OCI-LY1 (cell line): ENCODE measurements around the gene RPA1.

Source experiments
- H2AFZ ChIP-seq: fragments of 200-600 bp; sonication (generic), shearing (Covaris generic); 2 replicates; pipeline ENCODE4 v1.6.0; 2014; ENCODE audit warnings: antibody characterized with exemption, mild to moderate bottlenecking, low read length
- H3F3A ChIP-seq: fragments of 200-600 bp; sonication (generic), shearing (Covaris generic); 2 replicates; pipeline ENCODE4 v1.6.0; 2014; ENCODE audit warnings: mild to moderate bottlenecking, antibody characterized with exemption, low read length, moderate library complexity; ENCODE audit not compliant: insufficient read depth
- H3K27ac ChIP-seq: fragments of 200-600 bp; sonication (generic); 2 replicates; pipeline ENCODE4 v1.5.1; 2014; ENCODE audit warnings: low read length, mixed run types, mild to moderate bottlenecking, low read depth; ENCODE audit not compliant: poor library complexity, severe bottlenecking
- H3K27me3 ChIP-seq: fragments of 200-600 bp; sonication (generic); 2 replicates; pipeline ENCODE4 v1.6.0; 2014; ENCODE audit warnings: antibody characterized with exemption, mild to moderate bottlenecking, low read length, moderate library complexity; ENCODE audit not compliant: insufficient read depth
- H3K36me3 ChIP-seq: fragments of 200-600 bp; sonication (generic); 2 replicates; pipeline ENCODE4 v1.6.1; 2014; ENCODE audit warnings: mild to moderate bottlenecking, antibody characterized with exemption, low read length, moderate library complexity, mixed read lengths; ENCODE audit not compliant: insufficient read depth
- H3K4me1 ChIP-seq: fragments of 200-600 bp; sonication (generic); 2 replicates; pipeline ENCODE4 v1.5.1; 2014; ENCODE audit warnings: mild to moderate bottlenecking, low read length, moderate library complexity; ENCODE audit not compliant: insufficient read depth, severe bottlenecking
- H3K4me2 ChIP-seq: fragments of 200-600 bp; sonication (generic), shearing (Covaris generic); 2 replicates; pipeline ENCODE4 v1.6.1; 2014; ENCODE audit warnings: low read length
- H3K4me3 ChIP-seq: fragments of 200-600 bp; sonication (generic); 2 replicates; pipeline ENCODE4 v1.5.1; 2014; ENCODE audit warnings: low read length, low read depth, mild to moderate bottlenecking, mixed read lengths; ENCODE audit not compliant: poor library complexity, severe bottlenecking
- H3K79me2 ChIP-seq: fragments of 200-600 bp; shearing (Covaris generic); 2 replicates; pipeline ENCODE4 v1.6.1; 2016; ENCODE audit warnings: mixed run types, low read length, mixed read lengths; ENCODE audit not compliant: insufficient read depth
- H3K9ac ChIP-seq: fragments of 200-600 bp; sonication (generic), shearing (Covaris generic); 2 replicates; pipeline ENCODE4 v1.6.1; 2014; ENCODE audit warnings: mild to moderate bottlenecking, low read length, mixed read lengths
- H3K9me2 ChIP-seq: fragments of 200-600 bp; sonication (generic), shearing (Covaris generic); 2 replicates; pipeline ENCODE4 v1.6.1; 2014; ENCODE audit warnings: low read depth, mild to moderate bottlenecking, low read length, mixed read lengths
- H3K9me3 ChIP-seq: fragments of 200-600 bp; shearing (Covaris generic); 2 replicates; pipeline ENCODE4 v1.6.1; 2014; ENCODE audit warnings: low read length, mixed read lengths
- H4K20me1 ChIP-seq: fragments of 200-600 bp; sonication (generic), shearing (Covaris generic); 2 replicates; pipeline ENCODE4 v1.6.0; 2016; ENCODE audit warnings: mild to moderate bottlenecking, low read length; ENCODE audit not compliant: insufficient read depth
- CTCF ChIP-seq: fragments of 200-600 bp; sonication (generic), shearing (Covaris generic); IDR thresholded peaks from 2 replicates; pipeline ENCODE4 v1.5.1; 2017; ENCODE audit warnings: mild to moderate bottlenecking, antibody characterized with exemption, low read length, moderate library complexity, mixed read lengths
- EZH2 ChIP-seq: fragments of 200-600 bp; sonication (generic), shearing (Covaris generic); IDR thresholded peaks from 2 replicates; pipeline ENCODE4 v1.8.0; 2017; ENCODE audit warnings: borderline replicate concordance, mixed run types, mild to moderate bottlenecking, antibody characterized with exemption, low read length, moderate library complexity, mixed read lengths

Gene RPA1

GRCh38 chr17:1896243-1897104 is 66.7 kb downstream of the RPA1 start:
- H3F3A ChIP-seq: no peaks in the 10 kb centered on the region
- TF ChIP-seq EZH2 (no peak), CTCF (no peak)
- no peak overlapping the region for H3K4me3 ChIP-seq
- H3K27ac ChIP-seq: no peak overlapping the region
- no peak overlapping the region for H3K9ac ChIP-seq
- H3K79me2 ChIP-seq: no peaks in the 10 kb centered on the region
- H4K20me1 ChIP-seq: no peaks in the 10 kb centered on the region
- no peaks in the 10 kb centered on the region for H3K4me1 ChIP-seq
- H3K9me2 ChIP-seq: no peaks in the 10 kb centered on the region
- no peak overlapping the region for H2AFZ ChIP-seq
- no peaks in the 10 kb centered on the region for H3K9me3 ChIP-seq
- H3K27me3 ChIP-seq: no peaks in the 10 kb centered on the region
- peaks cover 80% of the 10 kb centered on the region for H3K36me3 ChIP-seq
- H3K4me2 ChIP-seq: no peak overlapping the region

- Histone ChIP-seq H3K9me2 (no peaks in the 10 kb centered on the region), H3K79me2 (no peaks in the 10 kb centered on the region), H3K4me1 (no peaks in the 10 kb centered on the region), H3K4me3 (no peak overlapping the region), H3F3A (no peaks in the 10 kb centered on the region), H4K20me1 (no peaks in the 10 kb centered on the region), H2AFZ (no peak overlapping the region), H3K27me3 (no peaks in the 10 kb centered on the region), H3K4me2 (no peak overlapping the region), H3K9ac (no peak overlapping the region), H3K27ac (no peak overlapping the region), H3K9me3 (no peaks in the 10 kb centered on the region), H3K36me3 (peaks cover 73% of the 10 kb centered on the region)
- TF ChIP-seq CTCF (no peak), EZH2 (no peak)
Measured at GRCh38 chr17:1897105-1897656, 67.4 kb downstream of the RPA1 start.

GRCh38 chr17:1898332-1898731 is 68.5 kb downstream of the RPA1 start:
- Histone ChIP-seq H3K9me3 (no peaks in the 10 kb centered on the region), H3K9me2 (no peaks in the 10 kb centered on the region), H4K20me1 (no peaks in the 10 kb centered on the region), H3K36me3 (peaks cover 61% of the 10 kb centered on the region), H3K9ac (no peak overlapping the region), H3K4me1 (peaks cover 2% of the 10 kb centered on the region), H3K27me3 (no peaks in the 10 kb centered on the region), H3F3A (no peaks in the 10 kb centered on the region), H2AFZ (no peak overlapping the region), H3K79me2 (no peaks in the 10 kb centered on the region), H3K4me2 (no peak overlapping the region), H3K27ac (no peak overlapping the region), H3K4me3 (no peak overlapping the region)
- no peak for TF ChIP-seq EZH2
- TF ChIP-seq CTCF: no peak
